Activated CD4-positive, alpha-beta T cell treated with anti-CD3 and anti-CD28 coated beads for 36 hours (primary cell): Measurements from ENCODE around the gene NARS2. TPM values are rescaled to one million over a fixed set of nuclear protein-coding genes. Genes with fewer than 3 reads are reported as not detected.
"Not testable (repeated sequence)": the region's sequence is repeated elsewhere in the genome, so short reads cannot be mapped to it uniquely, and the experiment has no call there.

ENCODE experiments used
- ATAC-seq: fragments of 200-7000 bp; cut with Tn5 transposase; one replicate; pipeline ENCODE4 v1.10.0; 2021; ENCODE audit warnings: mild to moderate bottlenecking, moderate library complexity
- CTCF ChIA-PET: fragments of 350-600 bp; sonication (Branson Sonifier 250); formaldehyde crosslinking; loops from one replicate; lab custom pipeline; 2021; ENCODE audit warnings: antibody characterized with exemption; lab: Charles Lee
- POLR2A ChIA-PET: fragments of 350-600 bp; sonication (Branson Sonifier 250); formaldehyde crosslinking; loops from one replicate; lab custom pipeline; 2021; ENCODE audit warnings: antibody characterized with exemption, inconsistent platforms; lab: Charles Lee
- DNase-seq: peaks from one replicate; pipeline ENCODE4 v3.0.0-alpha.2; 2020
- H3K27ac Mint-ChIP-seq: one replicate; pipeline ENCODE4 v1.8.0; 2021; ENCODE audit warnings: mixed read lengths
- H3K27me3 Mint-ChIP-seq: one replicate; pipeline ENCODE4 v1.8.0; 2021; ENCODE audit warnings: mixed read lengths
- H3K36me3 Mint-ChIP-seq: one replicate; pipeline ENCODE4 v1.8.0; 2021; ENCODE audit warnings: low read depth, mixed read lengths
- H3K4me1 Mint-ChIP-seq: one replicate; pipeline ENCODE4 v1.8.0; 2021; ENCODE audit warnings: mixed read lengths
- H3K4me3 Mint-ChIP-seq: one replicate; pipeline ENCODE4 v1.8.0; 2021; ENCODE audit warnings: mild to moderate bottlenecking, moderate library complexity, mixed read lengths
- H3K9me3 Mint-ChIP-seq: one replicate; pipeline ENCODE4 v1.8.0; 2021; ENCODE audit warnings: low read depth, mixed read lengths
- intact Hi-C, 2 experiments: fragments of 100-400 bp; cut with DNase I in 1 of 2; cut with micrococcal nuclease in 1 of 2; formaldehyde crosslinking; loops; one replicate each; pipeline versions ENCODE4 v1.14.2 to v1.15.1; 2022 to 2024; cut with DNase I, micrococcal nuclease
- total RNA-seq, 2 experiments: library from RNA; stranded (reverse); gene quantifications; one replicate each; pipeline ENCODE4 v1.2.3, GENCODE V29; 2021

NARS2 gene
- total RNA-seq, 2 experiments from 2014 or later = 22.9 to 33.4 TPM

GRCh38 chr11:78602771-78603170 lies 28.1 kb upstream of the NARS2 start:
- CTCF ChIA-PET, DNase-seq, H3K4me3 Mint-ChIP-seq, H3K36me3 Mint-ChIP-seq, POLR2A ChIA-PET, H3K4me1 Mint-ChIP-seq, intact Hi-C loops, H3K9me3 Mint-ChIP-seq, ATAC-seq, H3K27ac Mint-ChIP-seq: not testable (repeated sequence)
- H3K27me3 Mint-ChIP-seq = peaks cover 24% of the 10 kb centered on the region

- DNase-seq, POLR2A ChIA-PET, H3K4me3 Mint-ChIP-seq, H3K27ac Mint-ChIP-seq, H3K4me1 Mint-ChIP-seq, intact Hi-C loops, ATAC-seq, H3K36me3 Mint-ChIP-seq, H3K9me3 Mint-ChIP-seq: not testable (repeated sequence)
- CTCF ChIA-PET = interaction anchor here (0.9 kb wide), 1 partner anchor 9 kb away, joined by 3 read pairs; no protein-coding TSS in a partner anchor
- peaks cover 28% of the 10 kb centered on the region for H3K27me3 Mint-ChIP-seq
Observed at GRCh38 chr11:78601066-78601465, 26.4 kb upstream of the NARS2 start.

GRCh38 chr11:78597579-78597978 lies 22.9 kb upstream of the NARS2 start:
- POLR2A ChIA-PET = not testable (repeated sequence)

GRCh38 chr11:78595436-78596130 lies 20.9 kb upstream of the NARS2 start:
- no peak overlapping the region for H3K27ac Mint-ChIP-seq
- H3K9me3 Mint-ChIP-seq = no peaks in the 10 kb centered on the region
- CTCF ChIA-PET = interaction anchor here (0.9 kb wide), 1 partner anchor 24 kb away, joined by 4 read pairs; no protein-coding TSS in a partner anchor
- intact Hi-C loops = no loop called here
- POLR2A ChIA-PET = no interaction called here
- no peaks in the 10 kb centered on the region for H3K36me3 Mint-ChIP-seq
- no peak overlapping the region for H3K4me3 Mint-ChIP-seq
- peaks cover 17% of the 10 kb centered on the region for H3K27me3 Mint-ChIP-seq
- ATAC-seq = no peak
- H3K4me1 Mint-ChIP-seq = no peaks in the 10 kb centered on the region
- DNase-seq = no peak

More at GRCh38 chr11:78597579-78597978, 22.9 kb upstream of the NARS2 start:
- intact Hi-C loops, H3K36me3 Mint-ChIP-seq, CTCF ChIA-PET, H3K4me3 Mint-ChIP-seq, H3K9me3 Mint-ChIP-seq, H3K4me1 Mint-ChIP-seq, ATAC-seq, H3K27ac Mint-ChIP-seq, DNase-seq: not testable (repeated sequence)
- H3K27me3 Mint-ChIP-seq = peaks cover 30% of the 10 kb centered on the region

GRCh38 chr11:78594814-78595213 lies 20.1 kb upstream of the NARS2 start:
- Mint-ChIP-seq H3K4me1 (no peaks in the 10 kb centered on the region), H3K36me3 (no peaks in the 10 kb centered on the region), H3K4me3 (no peak overlapping the region), H3K9me3 (no peaks in the 10 kb centered on the region), H3K27me3 (peaks cover 14% of the 10 kb centered on the region), H3K27ac (no peak overlapping the region)
- ChIA-PET POLR2A (no interaction called here), CTCF (no interaction called here)
- DNase-seq (no peak), ATAC-seq (no peak)
- intact Hi-C loops = no loop called here

GRCh38 chr11:78588517-78588916 lies 13.9 kb upstream of the NARS2 start:
- no peaks in the 10 kb centered on the region for H3K4me1 Mint-ChIP-seq
- ATAC-seq (no peak), DNase-seq (no peak)
- CTCF ChIA-PET = no interaction called here
- H3K4me3 Mint-ChIP-seq = no peak overlapping the region
- peaks cover 7% of the 10 kb centered on the region for H3K9me3 Mint-ChIP-seq
- H3K36me3 Mint-ChIP-seq = peaks cover 2% of the 10 kb centered on the region
- intact Hi-C loops = no loop called here
- peaks cover 7% of the 10 kb centered on the region for H3K27me3 Mint-ChIP-seq
- H3K27ac Mint-ChIP-seq = no peak overlapping the region
- POLR2A ChIA-PET = interaction anchor here (0.7 kb wide), 1 partner anchor 134 kb away, joined by 5 read pairs; no protein-coding TSS in a partner anchor

GRCh38 chr11:78587446-78587845 lies 12.8 kb upstream of the NARS2 start:
- DNase-seq (no peak), ATAC-seq (no peak)
- POLR2A ChIA-PET = no interaction called here
- H3K36me3 Mint-ChIP-seq = peaks cover 4% of the 10 kb centered on the region
- CTCF ChIA-PET = interaction anchor here (3.2 kb wide), 1 partner anchor 22 kb away, joined by 16 read pairs; no protein-coding TSS in a partner anchor
- no peaks in the 10 kb centered on the region for H3K4me1 Mint-ChIP-seq
- H3K27me3 Mint-ChIP-seq = peaks cover 7% of the 10 kb centered on the region
- no peak overlapping the region for H3K27ac Mint-ChIP-seq
- H3K4me3 Mint-ChIP-seq = no peak overlapping the region
- intact Hi-C loops = no loop called here
- peaks cover 12% of the 10 kb centered on the region for H3K9me3 Mint-ChIP-seq

- DNase-seq (no peak), ATAC-seq (peak; percentile 44)
- peaks cover 12% of the 10 kb centered on the region for H3K9me3 Mint-ChIP-seq
- H3K36me3 Mint-ChIP-seq = peaks cover 5% of the 10 kb centered on the region
- no peaks in the 10 kb centered on the region for H3K4me1 Mint-ChIP-seq
- CTCF ChIA-PET = interaction anchor here (0.8 to 3.2 kb wide), 4 partner anchors 12 to 170 kb away, joined by 4 to 16 read pairs (median 7); partner anchors contain the start of gene NARS2
- H3K27ac Mint-ChIP-seq = no peak overlapping the region
- POLR2A ChIA-PET = no interaction called here
- intact Hi-C loops = no loop called here
- H3K27me3 Mint-ChIP-seq = peaks cover 7% of the 10 kb centered on the region
- H3K4me3 Mint-ChIP-seq = no peak overlapping the region
Observed at GRCh38 chr11:78586452-78587046, 11.9 kb upstream of the NARS2 start.

- ATAC-seq (no peak), DNase-seq (no peak)
- Mint-ChIP-seq H3K4me3 (no peak overlapping the region), H3K36me3 (peaks cover 5% of the 10 kb centered on the region), H3K27ac (no peak overlapping the region), H3K27me3 (peaks cover 7% of the 10 kb centered on the region), H3K9me3 (peaks cover 12% of the 10 kb centered on the region), H3K4me1 (no peaks in the 10 kb centered on the region)
- CTCF ChIA-PET = no interaction called here
- intact Hi-C loops = no loop called here
- POLR2A ChIA-PET = no interaction called here
Observed at GRCh38 chr11:78583889-78584288, 9.2 kb upstream of the NARS2 start.

GRCh38 chr11:78577495-78577894 lies 2.8 kb upstream of the NARS2 start:
- H3K4me1 Mint-ChIP-seq = peaks cover 13% of the 10 kb centered on the region
- H3K9me3 Mint-ChIP-seq = no peaks in the 10 kb centered on the region
- no peak overlapping the region for H3K4me3 Mint-ChIP-seq
- CTCF ChIA-PET = interaction anchor here (5.0 kb wide), 1 partner anchor 13 kb away, joined by 53 read pairs; no protein-coding TSS in a partner anchor
- no peaks in the 10 kb centered on the region for H3K27me3 Mint-ChIP-seq
- H3K27ac Mint-ChIP-seq = no peak overlapping the region
- peaks cover 8% of the 10 kb centered on the region for H3K36me3 Mint-ChIP-seq
- DNase-seq (no peak), ATAC-seq (no peak)
- POLR2A ChIA-PET = no interaction called here
- intact Hi-C loops = no loop called here

- intact Hi-C loops = no loop called here
- ChIA-PET CTCF (interaction anchor here (5.0 kb wide), 1 partner anchor 12 kb away, joined by 53 read pairs; no protein-coding TSS in a partner anchor), POLR2A (no interaction called here)
- peaks cover 22% of the 10 kb centered on the region for H3K4me1 Mint-ChIP-seq
- H3K27me3 Mint-ChIP-seq = no peaks in the 10 kb centered on the region
- DNase-seq (no peak), ATAC-seq (no peak)
- peaks cover 6% of the 10 kb centered on the region for H3K36me3 Mint-ChIP-seq
- no peaks in the 10 kb centered on the region for H3K9me3 Mint-ChIP-seq
- no peak overlapping the region for H3K27ac Mint-ChIP-seq
- H3K4me3 Mint-ChIP-seq = no peak overlapping the region
Observed at GRCh38 chr11:78576549-78577097, 2.0 kb upstream of the NARS2 start.
